ENCODE results near the gene INTS15.
A peak's percentile ranks its signal among the peaks of the same experiment; 100 is the strongest.
"Not testable (repeated sequence)": the region's sequence is repeated elsewhere in the genome, so short reads cannot be mapped to it uniquely, and the experiment has no call there.

Gene INTS15

DNA sequence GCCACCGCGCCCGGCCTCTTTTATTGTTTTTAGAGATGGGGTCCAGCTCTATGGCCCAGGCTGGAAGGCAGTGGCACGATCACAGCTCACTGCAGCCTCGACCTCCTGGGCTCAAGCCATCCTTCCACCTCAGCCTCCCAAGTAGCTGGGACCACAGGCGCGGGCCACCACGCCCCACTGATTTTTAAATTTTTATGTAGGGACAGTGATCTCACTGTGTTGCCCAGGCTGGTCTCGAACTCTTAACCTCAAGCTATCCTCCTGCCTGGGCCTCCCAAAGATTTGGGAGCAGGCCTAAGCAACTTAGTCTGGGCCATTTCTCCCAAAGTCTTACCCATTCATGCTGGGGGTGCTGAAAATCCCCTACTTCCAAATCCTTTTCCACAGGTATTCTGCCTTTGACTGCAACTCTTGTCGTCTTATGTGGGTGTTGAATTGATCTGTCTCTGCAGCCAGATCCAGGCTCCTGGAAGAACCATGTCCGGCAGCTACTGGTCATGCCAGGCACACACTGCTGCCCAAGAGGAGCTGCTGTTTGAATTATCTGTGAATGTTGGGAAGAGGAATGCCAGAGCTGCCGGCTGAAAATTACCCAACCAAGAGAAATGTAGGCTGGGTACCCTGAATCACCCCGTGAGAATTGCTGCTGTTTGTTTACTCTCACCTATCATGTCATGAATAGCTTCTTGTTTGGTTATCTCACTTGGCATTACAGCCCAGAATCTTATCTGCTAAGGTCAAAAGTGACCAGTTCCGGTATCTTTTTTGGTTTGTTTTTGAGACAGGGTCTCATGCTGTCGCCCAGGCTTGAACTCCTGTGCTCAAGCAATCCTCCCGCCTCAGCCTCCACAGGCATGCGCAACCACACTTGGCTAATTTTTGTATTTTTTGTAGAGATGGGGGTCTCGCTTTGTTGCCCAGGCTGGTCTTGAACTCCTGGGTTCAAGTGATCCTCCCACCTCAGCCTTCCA lies 11.4 kb upstream of the INTS15 start:
- TF ChIP-seq SPI1 (IDR thresholded peaks at IDR 0.05; ENCODE audit: borderline replicate concordance, low read depth) = no peak
- no peak for TF ChIP-seq POLR2AphosphoS5 (IDR thresholded peaks at IDR 0.05; ENCODE audit: low read depth)
- no peak for TF ChIP-seq GABPA (IDR thresholded peaks at IDR 0.05; ENCODE audit: low read depth)
- TF ChIP-seq, protein P1, sequence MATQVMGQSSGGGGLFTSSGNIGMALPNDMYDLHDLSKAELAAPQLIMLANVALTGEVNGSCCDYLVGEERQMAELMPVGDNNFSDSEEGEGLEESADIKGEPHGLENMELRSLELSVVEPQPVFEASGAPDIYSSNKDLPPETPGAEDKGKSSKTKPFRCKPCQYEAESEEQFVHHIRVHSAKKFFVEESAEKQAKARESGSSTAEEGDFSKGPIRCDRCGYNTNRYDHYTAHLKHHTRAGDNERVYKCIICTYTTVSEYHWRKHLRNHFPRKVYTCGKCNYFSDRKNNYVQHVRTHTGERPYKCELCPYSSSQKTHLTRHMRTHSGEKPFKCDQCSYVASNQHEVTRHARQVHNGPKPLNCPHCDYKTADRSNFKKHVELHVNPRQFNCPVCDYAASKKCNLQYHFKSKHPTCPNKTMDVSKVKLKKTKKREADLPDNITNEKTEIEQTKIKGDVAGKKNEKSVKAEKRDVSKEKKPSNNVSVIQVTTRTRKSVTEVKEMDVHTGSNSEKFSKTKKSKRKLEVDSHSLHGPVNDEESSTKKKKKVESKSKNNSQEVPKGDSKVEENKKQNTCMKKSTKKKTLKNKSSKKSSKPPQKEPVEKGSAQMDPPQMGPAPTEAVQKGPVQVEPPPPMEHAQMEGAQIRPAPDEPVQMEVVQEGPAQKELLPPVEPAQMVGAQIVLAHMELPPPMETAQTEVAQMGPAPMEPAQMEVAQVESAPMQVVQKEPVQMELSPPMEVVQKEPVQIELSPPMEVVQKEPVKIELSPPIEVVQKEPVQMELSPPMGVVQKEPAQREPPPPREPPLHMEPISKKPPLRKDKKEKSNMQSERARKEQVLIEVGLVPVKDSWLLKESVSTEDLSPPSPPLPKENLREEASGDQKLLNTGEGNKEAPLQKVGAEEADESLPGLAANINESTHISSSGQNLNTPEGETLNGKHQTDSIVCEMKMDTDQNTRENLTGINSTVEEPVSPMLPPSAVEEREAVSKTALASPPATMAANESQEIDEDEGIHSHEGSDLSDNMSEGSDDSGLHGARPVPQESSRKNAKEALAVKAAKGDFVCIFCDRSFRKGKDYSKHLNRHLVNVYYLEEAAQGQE (IDR thresholded peaks at IDR 0.05; ENCODE audit: insufficient replicate concordance, low read depth) = no peak
- TF ChIP-seq, protein P2, sequence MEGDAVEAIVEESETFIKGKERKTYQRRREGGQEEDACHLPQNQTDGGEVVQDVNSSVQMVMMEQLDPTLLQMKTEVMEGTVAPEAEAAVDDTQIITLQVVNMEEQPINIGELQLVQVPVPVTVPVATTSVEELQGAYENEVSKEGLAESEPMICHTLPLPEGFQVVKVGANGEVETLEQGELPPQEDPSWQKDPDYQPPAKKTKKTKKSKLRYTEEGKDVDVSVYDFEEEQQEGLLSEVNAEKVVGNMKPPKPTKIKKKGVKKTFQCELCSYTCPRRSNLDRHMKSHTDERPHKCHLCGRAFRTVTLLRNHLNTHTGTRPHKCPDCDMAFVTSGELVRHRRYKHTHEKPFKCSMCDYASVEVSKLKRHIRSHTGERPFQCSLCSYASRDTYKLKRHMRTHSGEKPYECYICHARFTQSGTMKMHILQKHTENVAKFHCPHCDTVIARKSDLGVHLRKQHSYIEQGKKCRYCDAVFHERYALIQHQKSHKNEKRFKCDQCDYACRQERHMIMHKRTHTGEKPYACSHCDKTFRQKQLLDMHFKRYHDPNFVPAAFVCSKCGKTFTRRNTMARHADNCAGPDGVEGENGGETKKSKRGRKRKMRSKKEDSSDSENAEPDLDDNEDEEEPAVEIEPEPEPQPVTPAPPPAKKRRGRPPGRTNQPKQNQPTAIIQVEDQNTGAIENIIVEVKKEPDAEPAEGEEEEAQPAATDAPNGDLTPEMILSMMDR (IDR thresholded peaks at IDR 0.05; ENCODE audit: insufficient read depth, low read length) = no peak
- Histone ChIP-seq H3K4me3 (replicated peaks; ENCODE audit: insufficient read depth, low read length) (peak overlapping the region; percentile 67), H3K27me3 (ENCODE audit: insufficient read depth, poor library complexity, severe bottlenecking) (no peaks in the 10 kb centered on the region), H3K27ac (replicated peaks) (peak overlapping the region; percentile 91; the same call in 1 of the 2 replicates)
- no peak for DNase-seq (ENCODE audit: low read depth in 1 of 2, low spot score in 1 of 2)

DNA sequence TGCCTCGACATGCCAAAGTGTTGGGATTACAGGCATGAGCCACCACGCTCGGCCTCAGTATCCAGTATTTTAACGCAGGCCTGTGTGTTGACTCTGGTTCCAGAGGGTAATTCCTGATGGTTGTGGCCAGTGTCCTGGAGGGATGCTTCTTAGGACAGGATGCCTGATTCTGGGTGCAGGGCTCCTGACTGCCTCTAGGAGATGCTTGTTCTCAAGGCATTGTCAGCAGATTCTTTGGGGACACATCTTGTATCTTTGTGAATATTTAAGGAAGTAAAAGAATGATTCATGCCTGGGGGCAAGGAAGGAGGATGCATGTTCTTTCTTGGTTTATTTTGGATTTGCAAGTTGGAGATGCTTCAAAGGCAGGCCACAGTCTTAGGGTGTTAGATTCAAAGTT lies 10.4 kb upstream of the INTS15 start:
- Histone ChIP-seq H3K27me3 (ENCODE audit: insufficient read depth, poor library complexity, severe bottlenecking) (no peaks in the 10 kb centered on the region), H3K4me3 (replicated peaks; ENCODE audit: insufficient read depth, low read length) (no peak overlapping the region), H3K27ac (replicated peaks) (no peak overlapping the region)
- no peak for TF ChIP-seq POLR2AphosphoS5 (IDR thresholded peaks at IDR 0.05; ENCODE audit: low read depth)
- TF ChIP-seq, protein P2 (IDR thresholded peaks at IDR 0.05; ENCODE audit: insufficient read depth, low read length) = peak; percentile 25
- peak; percentile 28 to 38 for DNase-seq (ENCODE audit: low read depth in 1 of 2, low spot score in 1 of 2)

DNA sequence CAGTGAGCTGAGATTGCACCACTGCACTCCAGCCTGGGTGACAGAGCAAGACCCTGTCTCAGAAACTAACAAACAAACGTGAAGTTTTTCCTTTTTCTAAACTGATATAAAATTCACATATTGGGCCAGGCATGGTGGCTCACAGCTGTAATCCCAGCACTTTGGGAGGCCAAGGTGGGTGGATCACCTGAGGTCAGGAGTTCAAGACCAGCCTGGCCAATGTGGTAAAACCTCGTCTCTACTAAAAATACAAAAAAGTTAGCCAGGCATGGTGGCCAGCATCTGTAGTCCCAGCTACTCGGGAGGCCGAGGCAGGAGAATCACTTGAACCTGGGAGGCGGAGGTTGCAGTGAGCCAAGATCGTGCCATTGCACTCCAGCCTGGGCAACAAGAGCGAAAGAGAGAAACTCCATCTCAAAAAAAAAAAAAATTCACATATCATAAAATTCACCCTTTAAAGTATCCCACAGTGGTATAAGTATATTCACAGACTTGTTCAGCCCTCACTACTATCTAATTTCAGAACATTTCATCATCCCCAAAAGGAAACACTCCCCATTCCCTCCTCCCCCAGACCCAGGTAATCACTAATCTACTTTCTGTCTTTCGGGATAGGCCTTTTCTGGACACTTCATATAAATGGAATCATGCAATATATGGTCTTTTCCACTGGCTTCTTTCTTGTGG lies 3.9 kb upstream of the INTS15 start:
- H3K27me3 ChIP-seq (ENCODE audit: insufficient read depth, poor library complexity, severe bottlenecking); H3K27ac ChIP-seq (replicated peaks); H3K4me3 ChIP-seq (replicated peaks; ENCODE audit: insufficient read depth, low read length); DNase-seq (ENCODE audit: low read depth in 1 of 2, low spot score in 1 of 2): not testable (repeated sequence)

DNA sequence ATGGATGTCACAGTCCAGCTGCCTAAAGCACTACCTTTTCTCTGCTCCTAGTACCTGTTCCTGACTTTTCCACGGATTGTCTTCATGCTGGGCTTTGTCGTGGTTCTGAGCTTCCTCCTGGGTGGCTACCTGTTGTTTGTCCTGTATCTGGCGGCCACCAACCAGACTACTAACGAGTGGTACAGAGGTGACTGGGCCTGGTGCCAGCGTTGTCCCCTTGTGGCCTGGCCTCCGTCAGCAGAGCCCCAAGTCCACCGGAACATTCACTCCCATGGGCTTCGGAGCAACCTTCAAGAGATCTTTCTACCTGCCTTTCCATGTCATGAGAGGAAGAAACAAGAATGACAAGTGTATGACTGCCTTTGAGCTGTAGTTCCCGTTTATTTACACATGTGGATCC lies 1.3 kb upstream of the INTS15 start:
- Histone ChIP-seq H3K27ac (replicated peaks) (no peak overlapping the region), H3K27me3 (ENCODE audit: insufficient read depth, poor library complexity, severe bottlenecking) (no peaks in the 10 kb centered on the region), H3K4me3 (replicated peaks; ENCODE audit: insufficient read depth, low read length) (no peak overlapping the region)
- no peak for TF ChIP-seq SPI1 (IDR thresholded peaks at IDR 0.05; ENCODE audit: borderline replicate concordance, low read depth)
- DNase-seq (ENCODE audit: low read depth in 1 of 2, low spot score in 1 of 2) = no peak

DNA sequence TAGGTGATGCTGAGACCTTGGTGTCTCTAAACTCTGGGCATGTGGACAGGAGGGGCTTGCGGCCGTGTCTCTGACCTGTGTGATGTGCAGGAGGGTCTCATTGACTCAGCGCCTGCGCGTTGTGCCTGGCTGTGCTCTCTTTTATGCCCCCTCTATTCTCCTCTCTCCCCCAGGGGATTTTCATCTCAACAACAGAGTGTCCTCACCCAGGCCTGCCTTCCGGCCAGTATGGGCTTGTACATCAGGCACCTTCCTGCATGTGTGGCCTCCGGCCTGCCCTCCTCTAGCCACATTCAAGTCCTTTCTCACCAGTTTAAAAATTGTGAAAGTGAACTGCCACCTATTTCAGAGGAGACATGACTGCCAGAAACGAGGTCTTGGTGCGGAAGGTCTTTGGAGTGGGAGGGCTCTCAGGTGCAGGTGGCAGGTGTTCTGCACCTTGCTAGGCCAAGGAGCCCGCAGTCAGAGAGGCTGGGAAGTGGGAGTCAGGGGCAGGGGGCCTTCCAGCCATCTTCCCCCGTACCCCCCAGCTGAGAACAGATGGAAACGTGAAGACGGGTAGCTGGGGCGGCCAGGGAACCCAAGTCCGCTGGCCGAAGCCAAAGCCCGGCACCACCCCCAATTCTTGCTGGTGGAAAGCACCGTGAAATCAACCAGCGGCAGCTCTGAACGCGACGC lies 531 bp upstream of the INTS15 start:
- no peak for TF ChIP-seq SPI1 (IDR thresholded peaks at IDR 0.05; ENCODE audit: borderline replicate concordance, low read depth)
- TF ChIP-seq POLR2AphosphoS5 (IDR thresholded peaks at IDR 0.05; ENCODE audit: low read depth) = no peak
- TF ChIP-seq, protein P2 (IDR thresholded peaks at IDR 0.05; ENCODE audit: insufficient read depth, low read length) = no peak
- TF ChIP-seq, protein P1 (IDR thresholded peaks at IDR 0.05; ENCODE audit: insufficient replicate concordance, low read depth) = no peak
- no peak for TF ChIP-seq GABPA (IDR thresholded peaks at IDR 0.05; ENCODE audit: low read depth)
- Histone ChIP-seq H3K27ac (replicated peaks) (no peak overlapping the region), H3K4me3 (replicated peaks; ENCODE audit: insufficient read depth, low read length) (peak overlapping the region; percentile 28), H3K27me3 (ENCODE audit: insufficient read depth, poor library complexity, severe bottlenecking) (no peaks in the 10 kb centered on the region)
- DNase-seq (ENCODE audit: low read depth in 1 of 2, low spot score in 1 of 2) = no peak

All from HL-60 (cell line).